ENCODE measurements around the gene LUC7L2.

GRCh38 chr7:139416405-139416804, 56.7 kb downstream of the LUC7L2 start:
- TF ChIP-seq CTCF (IDR thresholded peaks at IDR 0.05) (no peak), POLR2A (IDR thresholded peaks at IDR 0.05) (no peak)

Measured in esophagus squamous epithelium (tissue), 4 donors.